ENCODE results near the gene HOXD10. TPM values are rescaled to one million over a fixed set of nuclear protein-coding genes. Genes with fewer than 3 reads are reported as not detected.

HOXD10 gene
- polyA plus RNA-seq, 6 donors from 2014 or later = not detected

DNA sequence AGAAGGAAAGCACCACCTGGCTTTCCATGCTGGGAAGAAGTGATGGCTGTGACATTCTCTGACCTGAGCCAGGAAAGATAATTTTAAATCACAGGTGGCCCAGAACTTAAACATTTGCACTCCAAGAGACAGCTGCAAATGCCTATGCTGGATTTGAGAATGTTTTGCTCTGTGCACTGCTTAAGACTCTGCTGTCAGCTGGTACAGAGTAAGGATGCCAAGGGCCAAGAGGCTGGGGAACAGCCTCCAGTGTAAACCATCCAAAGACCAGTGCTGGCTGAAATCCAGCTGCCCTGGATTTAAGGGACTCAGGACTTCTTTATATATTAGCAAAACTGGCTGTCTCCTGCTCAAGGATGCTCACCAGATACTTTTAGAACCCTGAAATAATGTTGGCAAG lies 16.8 kb downstream of the HOXD10 start:
- ATAC-seq (ENCODE audit: low read depth in 2 of 2) = no peak
- H3K27ac Mint-ChIP-seq = no peak overlapping the region
- peaks cover 4 to 15% of the 10 kb centered on the region in 2 donors for H3K36me3 Mint-ChIP-seq
- H3K27me3 Mint-ChIP-seq = peaks cover 76 to 79% (median 77%) of the 10 kb centered on the region in 3 donors
- H3K9me3 Mint-ChIP-seq = peaks cover 1 to 22% (median 12%) of the 10 kb centered on the region in 7 donors
- no peak for DNase-seq
- H3K4me1 Mint-ChIP-seq = peaks cover 33 to 38% (median 36%) of the 10 kb centered on the region in 3 donors
- H3K4me3 Mint-ChIP-seq = no peak overlapping the region

DNA sequence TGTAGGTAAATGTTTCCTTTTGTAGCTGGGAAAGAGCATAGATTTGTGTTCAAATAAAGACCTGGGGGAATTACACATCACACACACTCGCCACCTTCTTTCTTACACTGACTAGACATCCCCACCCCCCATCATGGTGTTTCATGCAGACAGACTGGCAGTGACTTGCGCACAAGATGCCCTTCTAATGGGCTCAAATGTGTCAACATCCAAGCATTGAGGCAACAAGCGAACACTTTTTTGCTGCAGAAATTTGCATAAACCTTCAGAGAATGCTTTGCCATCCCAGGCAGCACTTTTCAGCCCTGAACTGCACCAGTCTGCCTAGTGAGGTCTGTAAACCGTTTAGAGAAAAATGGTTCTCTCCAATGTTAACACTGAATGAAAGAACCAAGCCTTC lies 17.5 kb downstream of the HOXD10 start:
- DNase-seq (no peak), ATAC-seq (ENCODE audit: low read depth in 2 of 2) (no peak)
- H3K4me1 Mint-ChIP-seq = peaks cover 29 to 35% (median 30%) of the 10 kb centered on the region in 3 donors
- peak overlapping the region in 2 of 8 donors; percentile 1 to 33 for H3K4me3 Mint-ChIP-seq
- peaks cover 77 to 79% (median 78%) of the 10 kb centered on the region in 3 donors for H3K27me3 Mint-ChIP-seq
- peaks cover 4 to 29% (median 12%) of the 10 kb centered on the region in 7 donors for H3K9me3 Mint-ChIP-seq
- H3K27ac Mint-ChIP-seq = no peak overlapping the region
- peaks cover 4 to 21% of the 10 kb centered on the region in 2 donors for H3K36me3 Mint-ChIP-seq

DNA sequence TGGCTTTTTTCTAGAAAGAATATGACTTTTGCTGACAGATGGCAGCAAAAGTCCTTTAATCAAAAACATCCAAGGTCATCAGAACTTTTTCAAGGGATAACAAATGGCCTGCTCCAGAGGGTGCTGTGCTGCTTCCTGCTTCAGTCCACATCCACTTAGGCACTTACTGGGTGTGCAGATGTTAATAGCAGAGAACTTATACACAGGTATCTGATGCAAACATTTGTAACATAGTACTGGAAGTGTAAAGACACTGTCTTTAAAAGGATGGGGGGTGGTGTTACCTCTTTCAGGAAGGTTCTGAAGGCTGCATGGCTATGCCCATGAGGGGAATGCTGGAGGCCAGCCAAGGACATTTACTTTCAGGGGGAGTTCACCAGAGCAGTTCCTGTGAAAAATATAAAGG lies 18.5 kb downstream of the HOXD10 start:
- DNase-seq (no peak), ATAC-seq (ENCODE audit: low read depth in 2 of 2) (no peak)
- Mint-ChIP-seq H3K27me3 (peaks cover 83 to 86% (median 83%) of the 10 kb centered on the region in 3 donors), H3K36me3 (peaks cover 4 to 26% of the 10 kb centered on the region in 2 donors), H3K27ac (no peak overlapping the region), H3K4me3 (peak overlapping the region in 3 of 8 donors; percentile 52 to 78 (median 77)), H3K4me1 (peaks cover 27 to 38% (median 30%) of the 10 kb centered on the region in 3 donors), H3K9me3 (peaks cover 4 to 39% (median 16%) of the 10 kb centered on the region in 7 donors)

DNA sequence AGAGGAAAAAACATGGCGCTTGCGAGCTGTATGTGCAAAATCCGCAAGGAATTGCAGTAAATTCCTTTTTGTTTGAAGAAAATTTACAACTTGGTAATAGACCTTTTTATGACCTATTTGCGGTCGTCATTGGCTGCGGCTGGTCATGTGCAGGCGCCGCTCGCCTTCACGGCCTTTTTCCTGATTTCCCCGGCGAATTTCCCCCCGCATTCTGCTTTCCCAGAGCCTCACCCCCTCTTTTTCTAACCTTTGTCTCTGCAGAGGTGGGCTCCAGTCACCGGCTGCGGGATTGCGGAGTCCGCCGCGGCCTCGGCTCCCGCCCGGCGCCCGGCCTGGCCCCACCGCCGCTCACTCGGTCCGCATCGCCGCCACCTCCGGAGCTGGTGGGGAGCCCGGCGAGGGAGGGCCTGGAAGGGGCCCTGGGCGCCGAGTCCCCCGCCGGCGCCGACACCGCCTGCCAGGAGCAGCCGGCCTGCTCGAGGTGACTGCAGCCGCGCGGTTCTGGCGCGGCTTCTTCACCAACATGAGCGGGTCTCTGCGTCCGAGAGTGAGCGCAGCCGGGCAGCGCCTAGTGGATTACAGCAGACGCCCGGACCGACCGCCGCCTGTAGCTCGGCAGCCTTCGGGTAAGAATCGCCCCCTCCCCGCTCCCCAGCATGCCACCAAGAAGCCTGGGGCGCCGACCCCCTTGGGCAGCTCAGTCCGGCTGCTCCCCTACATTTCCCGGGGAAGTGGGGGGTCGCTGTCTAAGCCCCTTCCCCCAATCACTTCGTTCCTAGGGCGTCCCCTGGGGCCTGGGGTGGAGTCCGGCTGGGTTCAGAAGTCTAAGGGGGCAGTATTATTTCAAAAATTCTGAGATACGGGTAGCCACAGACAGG lies 20.0 kb downstream of the HOXD10 start:
- peaks cover 4 to 41% (median 19%) of the 10 kb centered on the region in 7 donors for H3K9me3 Mint-ChIP-seq
- ATAC-seq (ENCODE audit: low read depth in 2 of 2) (no peak), DNase-seq (no peak)
- H3K27ac Mint-ChIP-seq = peak overlapping the region in 1 of 6 donors; percentile 89
- peaks cover 4 to 33% of the 10 kb centered on the region in 2 donors for H3K36me3 Mint-ChIP-seq
- peaks cover 81 to 84% (median 81%) of the 10 kb centered on the region in 3 donors for H3K27me3 Mint-ChIP-seq
- H3K4me3 Mint-ChIP-seq = peak overlapping the region in 6 of 8 donors; percentile 41 to 78 (median 50)
- H3K4me1 Mint-ChIP-seq = peaks cover 27 to 39% (median 31%) of the 10 kb centered on the region in 3 donors

DNA sequence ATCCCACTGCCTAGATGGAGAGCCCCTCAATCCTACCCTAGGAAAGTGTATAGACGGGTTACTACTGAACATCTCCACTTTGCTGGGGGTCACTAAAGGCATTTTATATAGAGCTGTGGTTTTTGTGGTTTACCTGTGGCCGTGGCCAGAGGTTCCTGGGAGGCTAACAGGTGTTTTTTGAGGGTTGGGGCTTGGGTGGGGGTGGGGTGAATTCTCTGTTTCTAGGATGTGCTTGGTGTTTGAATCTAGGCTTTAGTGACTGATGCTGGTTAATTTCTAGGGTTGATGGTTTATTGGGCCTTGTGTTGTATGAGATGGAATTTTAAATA lies 20.6 kb downstream of the HOXD10 start:
- H3K9me3 Mint-ChIP-seq = peaks cover 4 to 40% (median 19%) of the 10 kb centered on the region in 7 donors
- peak overlapping the region in 3 of 8 donors; percentile 21 to 47 (median 25) for H3K4me3 Mint-ChIP-seq
- no peak overlapping the region for H3K27ac Mint-ChIP-seq

DNA sequence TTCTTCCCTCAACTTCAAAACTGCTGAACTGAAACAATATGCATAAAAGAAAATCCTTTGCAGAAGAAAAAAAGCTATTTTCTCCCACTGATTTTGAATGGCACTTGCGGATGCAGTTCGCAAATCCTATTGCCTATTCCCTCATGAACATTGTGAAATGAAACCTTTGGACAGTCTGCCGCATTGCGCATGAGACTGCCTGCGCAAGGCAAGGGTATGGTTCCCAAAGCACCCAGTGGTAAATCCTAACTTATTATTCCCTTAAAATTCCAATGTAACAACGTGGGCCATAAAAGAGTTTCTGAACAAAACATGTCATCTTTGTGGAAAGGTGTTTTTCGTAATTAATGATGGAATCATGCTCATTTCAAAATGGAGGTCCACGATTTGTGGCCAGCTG lies 21.3 kb downstream of the HOXD10 start:
- H3K9me3 Mint-ChIP-seq = peaks cover 4 to 36% (median 17%) of the 10 kb centered on the region in 7 donors
- H3K36me3 Mint-ChIP-seq = peaks cover 0 to 35% of the 10 kb centered on the region in 2 donors
- ATAC-seq (ENCODE audit: low read depth in 2 of 2) = no peak
- peaks cover 80 to 84% (median 82%) of the 10 kb centered on the region in 3 donors for H3K27me3 Mint-ChIP-seq
- peak overlapping the region in 2 of 6 donors; percentile 62 to 66 for H3K27ac Mint-ChIP-seq
- peaks cover 19 to 30% (median 26%) of the 10 kb centered on the region in 3 donors for H3K4me1 Mint-ChIP-seq
- no peak for DNase-seq
- H3K4me3 Mint-ChIP-seq = peak overlapping the region in 1 of 8 donors; percentile 25

More for the DNA sequence above, 20.6 kb downstream of the HOXD10 start:
- peaks cover 83 to 85% (median 84%) of the 10 kb centered on the region in 3 donors for H3K27me3 Mint-ChIP-seq
- DNase-seq (no peak), ATAC-seq (ENCODE audit: low read depth in 2 of 2) (no peak)
- H3K4me1 Mint-ChIP-seq = peaks cover 25 to 36% (median 29%) of the 10 kb centered on the region in 3 donors
- peaks cover 3 to 35% of the 10 kb centered on the region in 2 donors for H3K36me3 Mint-ChIP-seq

DNA sequence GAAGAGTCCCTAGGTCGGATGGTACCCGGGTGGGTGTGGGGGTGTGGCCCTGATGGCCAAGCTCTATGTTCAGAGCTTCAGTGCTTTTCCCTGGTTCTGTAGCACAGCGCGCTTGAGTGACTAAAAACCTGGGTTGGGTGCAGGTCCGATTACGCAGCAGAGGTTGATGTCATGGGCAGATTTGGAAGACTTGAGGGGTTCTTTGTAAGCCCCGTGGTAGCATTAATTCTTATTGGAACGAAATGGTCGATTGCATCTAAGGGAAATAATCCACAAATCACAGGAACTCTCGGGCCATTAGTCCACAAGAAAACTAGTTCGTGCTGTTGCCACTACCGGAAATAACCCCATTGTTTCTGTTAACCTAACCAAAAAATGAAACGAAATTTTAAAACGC lies 21.9 kb downstream of the HOXD10 start:
- peaks cover 16 to 28% (median 26%) of the 10 kb centered on the region in 3 donors for H3K4me1 Mint-ChIP-seq
- peak overlapping the region in 6 of 8 donors; percentile 23 to 48 (median 30) for H3K4me3 Mint-ChIP-seq
- no peak for DNase-seq

DNA sequence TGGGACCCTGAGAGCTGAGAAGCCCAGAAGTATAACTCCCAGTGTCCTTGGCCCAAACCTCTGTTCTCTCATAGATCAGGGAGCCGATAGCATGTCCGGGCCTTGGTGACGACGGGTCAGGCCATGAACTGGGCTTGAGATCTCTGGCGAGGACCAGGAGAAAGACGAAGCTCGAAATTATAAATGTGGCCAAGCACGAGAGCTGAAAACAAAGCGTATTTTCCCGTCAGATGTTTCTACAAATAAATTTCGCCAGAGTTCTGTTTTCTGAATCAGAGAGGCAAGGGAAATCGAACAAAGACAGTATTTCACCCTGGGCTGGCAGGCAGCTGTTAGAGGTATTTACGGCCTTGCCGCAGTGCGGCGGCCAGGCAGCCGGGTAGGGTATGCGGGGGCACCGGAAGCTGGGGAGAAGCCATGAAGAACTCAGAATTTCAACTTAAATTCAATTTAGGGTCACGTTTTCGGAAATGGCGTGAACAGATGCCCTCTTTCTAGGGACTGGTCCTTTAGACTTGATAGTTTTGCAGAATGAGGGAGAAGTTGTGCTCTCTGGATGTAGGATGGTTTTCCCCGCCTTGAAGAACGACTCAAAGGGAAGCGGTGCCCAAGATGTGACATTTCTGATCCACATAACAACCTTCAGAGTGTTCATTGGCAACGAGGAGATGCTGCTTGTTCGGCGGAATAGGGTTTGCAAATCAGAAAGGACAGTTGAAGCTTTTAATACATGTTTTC lies 22.5 kb downstream of the HOXD10 start:
- peaks cover 16 to 28% (median 26%) of the 10 kb centered on the region in 3 donors for H3K4me1 Mint-ChIP-seq
- peaks cover 79 to 86% (median 84%) of the 10 kb centered on the region in 3 donors for H3K27me3 Mint-ChIP-seq
- H3K27ac Mint-ChIP-seq = peak overlapping the region in 3 of 6 donors; percentile 44 to 95 (median 62)
- peak overlapping the region in 5 of 8 donors; percentile 23 to 57 (median 42) for H3K4me3 Mint-ChIP-seq
- peaks cover 0 to 35% of the 10 kb centered on the region in 2 donors for H3K36me3 Mint-ChIP-seq
- peaks cover 4 to 32% (median 16%) of the 10 kb centered on the region in 7 donors for H3K9me3 Mint-ChIP-seq
- ATAC-seq (ENCODE audit: low read depth in 2 of 2) (no peak), DNase-seq (no peak)

More for the DNA sequence above, 21.9 kb downstream of the HOXD10 start:
- Mint-ChIP-seq H3K36me3 (peaks cover 0 to 35% of the 10 kb centered on the region in 2 donors), H3K27ac (peak overlapping the region in 3 of 6 donors; percentile 49 to 95 (median 62)), H3K9me3 (peaks cover 4 to 36% (median 15%) of the 10 kb centered on the region in 7 donors), H3K27me3 (peaks cover 80 to 86% (median 84%) of the 10 kb centered on the region in 3 donors)
- ATAC-seq (ENCODE audit: low read depth in 2 of 2) = no peak

DNA sequence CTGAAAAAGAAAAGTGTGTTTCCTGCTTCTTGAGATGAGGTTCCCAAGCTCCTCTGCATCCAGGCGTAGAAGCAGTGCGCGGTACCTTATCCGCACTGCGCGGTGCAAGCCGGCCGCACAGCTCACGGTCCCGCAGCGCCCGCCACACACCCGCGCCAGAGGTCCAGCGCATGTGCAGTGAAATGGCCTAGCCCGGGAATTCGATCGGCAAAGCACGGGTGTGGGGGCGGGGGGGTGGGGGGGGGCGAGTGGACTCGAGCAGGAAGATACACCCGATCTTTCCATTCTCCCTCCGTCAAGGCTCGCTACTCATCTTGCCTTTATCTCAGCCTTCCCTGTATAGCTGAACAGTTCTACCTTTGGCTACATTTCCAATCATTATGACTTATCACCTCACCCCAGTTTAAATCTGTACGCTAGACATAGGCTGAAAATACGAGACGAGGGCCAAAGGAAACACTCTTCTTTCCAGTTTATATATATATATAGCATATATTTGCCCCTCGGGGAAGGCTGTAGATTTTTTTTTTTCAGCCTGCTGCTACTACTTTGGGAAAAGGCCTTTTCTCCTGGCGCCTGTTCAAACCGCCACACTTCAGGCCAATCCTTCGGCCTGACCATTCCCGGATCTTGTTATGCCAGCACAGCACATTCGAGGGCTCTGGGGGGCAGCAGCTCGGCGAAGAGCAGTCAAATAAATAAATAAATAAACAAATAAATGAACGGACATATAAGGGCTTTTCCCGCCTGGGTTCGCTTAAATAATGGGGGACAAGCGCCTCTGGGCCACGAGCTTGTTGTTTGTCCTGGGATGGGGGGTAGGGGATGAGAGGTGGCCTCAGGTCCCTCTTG lies 23.3 kb downstream of the HOXD10 start:
- H3K27me3 Mint-ChIP-seq = peaks cover 77 to 88% (median 86%) of the 10 kb centered on the region in 3 donors
- no peak for ATAC-seq (ENCODE audit: low read depth in 2 of 2)
- H3K27ac Mint-ChIP-seq = peak overlapping the region in 1 of 6 donors; percentile 95
- DNase-seq = no peak
- peaks cover 16 to 28% (median 26%) of the 10 kb centered on the region in 3 donors for H3K4me1 Mint-ChIP-seq
- H3K36me3 Mint-ChIP-seq = peaks cover 0 to 35% of the 10 kb centered on the region in 2 donors
- peaks cover 4 to 37% (median 16%) of the 10 kb centered on the region in 7 donors for H3K9me3 Mint-ChIP-seq
- peak overlapping the region in 3 of 8 donors; percentile 16 to 70 (median 47) for H3K4me3 Mint-ChIP-seq

DNA sequence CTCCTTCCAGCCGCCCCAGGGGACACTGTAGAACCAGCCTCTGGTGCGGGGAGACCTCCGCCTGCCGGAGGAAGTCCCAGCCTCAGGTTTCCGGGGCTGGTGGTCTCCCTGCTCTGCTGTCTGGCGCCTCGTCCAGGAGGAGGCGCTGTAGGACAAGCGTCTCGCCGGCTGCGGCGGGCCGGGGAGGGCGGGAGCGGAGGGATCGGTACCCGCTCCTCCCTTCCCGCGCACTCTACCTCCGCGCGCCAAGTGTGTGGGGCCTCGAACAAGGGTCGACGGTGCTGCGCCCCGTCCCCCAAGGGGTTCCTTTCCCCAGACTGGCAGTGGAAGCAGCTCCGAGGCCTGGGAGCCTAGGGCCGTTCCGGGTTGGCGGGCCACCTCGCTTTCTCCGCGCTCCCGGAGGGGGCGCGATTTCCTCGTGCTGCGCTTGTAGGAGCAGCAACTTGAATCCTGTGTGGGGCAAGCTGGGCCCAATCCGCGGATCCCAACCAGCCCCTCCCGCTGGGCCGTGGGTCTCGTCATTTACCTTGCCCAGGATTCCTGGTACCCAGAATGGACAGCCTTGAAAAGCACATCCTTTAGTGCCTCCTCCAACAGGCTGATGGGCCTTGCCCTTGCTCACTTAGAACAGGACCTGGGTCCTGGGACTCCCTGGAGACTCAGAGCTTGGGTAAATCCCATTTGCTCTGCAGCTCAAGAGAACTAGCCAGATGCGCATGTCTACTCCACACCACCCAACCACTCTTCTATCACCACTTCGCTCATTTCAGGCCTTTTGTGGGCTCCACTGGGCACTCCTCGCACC lies 24.1 kb downstream of the HOXD10 start:
- Mint-ChIP-seq H3K9me3 (peaks cover 4 to 39% (median 16%) of the 10 kb centered on the region in 7 donors), H3K36me3 (peaks cover 0 to 28% of the 10 kb centered on the region in 2 donors), H3K4me3 (peak overlapping the region in 6 of 8 donors; percentile 16 to 69 (median 22)), H3K4me1 (peaks cover 14 to 26% (median 21%) of the 10 kb centered on the region in 3 donors), H3K27me3 (peaks cover 77 to 88% (median 86%) of the 10 kb centered on the region in 3 donors), H3K27ac (peak overlapping the region in 3 of 6 donors; percentile 9 to 84 (median 71))
- ATAC-seq (ENCODE audit: low read depth in 2 of 2) (peak; percentile 60 to 63), DNase-seq (no peak)

DNA sequence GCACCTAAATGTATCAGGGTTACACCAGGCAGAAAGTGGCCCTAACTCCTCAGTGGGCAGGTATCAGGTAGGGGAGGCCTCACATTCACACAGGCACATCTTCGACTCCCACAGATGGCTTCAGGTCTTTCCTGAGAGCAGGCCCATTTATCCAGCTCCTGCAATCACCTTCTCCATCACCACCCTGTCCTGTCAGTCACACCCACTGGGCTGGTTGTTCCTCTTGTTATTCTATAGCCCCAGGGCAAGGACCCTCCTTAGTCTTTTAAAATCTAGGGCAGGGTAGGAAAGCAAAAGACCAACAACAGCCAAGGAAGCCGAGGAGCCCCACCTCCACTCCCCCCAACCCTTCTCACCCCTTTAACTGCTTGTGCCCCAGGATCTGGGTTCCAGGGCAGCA lies 25.7 kb downstream of the HOXD10 start:
- no peak overlapping the region for H3K27ac Mint-ChIP-seq
- H3K4me3 Mint-ChIP-seq = no peak overlapping the region
- H3K9me3 Mint-ChIP-seq = peaks cover 4 to 39% (median 14%) of the 10 kb centered on the region in 7 donors
- H3K27me3 Mint-ChIP-seq = peaks cover 82 to 91% (median 89%) of the 10 kb centered on the region in 3 donors
- peaks cover 0 to 23% of the 10 kb centered on the region in 2 donors for H3K36me3 Mint-ChIP-seq
- DNase-seq (no peak), ATAC-seq (ENCODE audit: low read depth in 2 of 2) (no peak)
- peaks cover 9 to 16% (median 15%) of the 10 kb centered on the region in 3 donors for H3K4me1 Mint-ChIP-seq

Data from naive B cell (primary cell).